Skeletal muscle satellite cell (primary cell): ENCODE data around the gene ALPK3.
"Not testable (repeated sequence)": the region's sequence is repeated elsewhere in the genome, so short reads cannot be mapped to it uniquely, and the experiment has no call there.

Experiments
- H3K27me3 ChIP-seq: 2 replicates; pipeline ENCODE4 v1.7.0; 2013; ENCODE audit warnings: low read length; ENCODE audit not compliant: control insufficient read depth, insufficient read depth
- H3K36me3 ChIP-seq: 2 replicates; pipeline ENCODE4 v1.7.0; 2013; ENCODE audit warnings: mild to moderate bottlenecking, control low read depth, low read length; ENCODE audit not compliant: insufficient read depth
- H3K4me1 ChIP-seq: 2 replicates; pipeline ENCODE4 v1.7.0; 2013; ENCODE audit warnings: low read length; ENCODE audit not compliant: control insufficient read depth, insufficient read depth
- H3K4me2 ChIP-seq: 2 replicates; pipeline ENCODE4 v1.7.0; 2013; ENCODE audit warnings: mild to moderate bottlenecking, low read length
- H3K4me3 ChIP-seq: 2 replicates; pipeline ENCODE4 v1.7.0; 2013; ENCODE audit warnings: low read length
- H3K9ac ChIP-seq: 2 replicates; pipeline ENCODE4 v1.7.0; 2013; ENCODE audit warnings: mild to moderate bottlenecking, low read depth, low read length, moderate library complexity
- H3K9me3 ChIP-seq: replicated peaks from 2 replicates; pipeline ENCODE4 v1.7.0; 2013; ENCODE audit warnings: mild to moderate bottlenecking, control low read depth, low read length

ALPK3 gene

DNA sequence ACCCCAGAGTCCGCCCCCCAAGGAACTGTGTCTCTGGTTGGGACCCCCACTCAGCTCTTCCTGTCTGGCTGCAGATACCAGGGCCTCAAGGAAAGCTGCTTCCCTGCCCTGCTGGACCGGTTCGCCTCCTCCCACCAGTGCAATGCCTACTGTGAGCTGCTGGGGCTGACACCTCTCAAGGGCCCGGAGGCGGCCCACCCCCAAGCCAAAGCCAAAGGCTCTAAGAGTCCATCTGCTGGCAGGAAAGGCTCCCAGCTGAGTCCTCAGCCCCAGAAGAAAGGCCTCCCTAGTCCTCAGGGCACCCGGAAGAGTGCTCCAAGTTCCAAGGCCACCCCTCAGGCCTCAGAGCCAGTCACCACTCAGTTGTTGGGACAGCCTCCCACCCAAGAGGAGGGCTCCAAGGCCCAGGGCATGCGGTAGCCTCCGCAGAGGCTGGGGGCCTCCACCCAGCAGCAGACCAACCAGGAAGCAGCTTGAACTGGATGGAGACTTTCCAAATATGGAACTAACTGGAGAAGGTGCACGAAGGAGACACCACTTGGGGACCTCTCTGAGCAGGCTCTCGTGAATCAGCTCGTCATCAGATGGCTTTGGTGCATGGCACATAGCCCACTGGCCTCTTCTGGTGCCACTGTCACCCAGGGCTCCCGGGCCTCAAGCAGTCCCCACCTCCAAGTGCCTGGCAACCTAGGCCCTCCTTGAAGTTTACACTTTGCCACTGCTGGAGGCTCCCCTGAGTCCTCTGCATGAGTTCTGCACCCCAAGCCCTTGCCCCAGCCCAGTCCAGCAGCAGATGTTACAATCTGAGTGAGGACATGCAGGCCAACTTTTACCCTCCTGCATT, 51.1 kb downstream of the ALPK3 start:
- no peak overlapping the region for H3K4me2 ChIP-seq
- H3K4me1 ChIP-seq = no peaks in the 10 kb centered on the region
- H3K9ac ChIP-seq = no peak overlapping the region
- no peaks in the 10 kb centered on the region for H3K36me3 ChIP-seq
- H3K27me3 ChIP-seq = peaks cover 5% of the 10 kb centered on the region
- no peaks in the 10 kb centered on the region for H3K9me3 ChIP-seq
- no peak overlapping the region for H3K4me3 ChIP-seq

DNA sequence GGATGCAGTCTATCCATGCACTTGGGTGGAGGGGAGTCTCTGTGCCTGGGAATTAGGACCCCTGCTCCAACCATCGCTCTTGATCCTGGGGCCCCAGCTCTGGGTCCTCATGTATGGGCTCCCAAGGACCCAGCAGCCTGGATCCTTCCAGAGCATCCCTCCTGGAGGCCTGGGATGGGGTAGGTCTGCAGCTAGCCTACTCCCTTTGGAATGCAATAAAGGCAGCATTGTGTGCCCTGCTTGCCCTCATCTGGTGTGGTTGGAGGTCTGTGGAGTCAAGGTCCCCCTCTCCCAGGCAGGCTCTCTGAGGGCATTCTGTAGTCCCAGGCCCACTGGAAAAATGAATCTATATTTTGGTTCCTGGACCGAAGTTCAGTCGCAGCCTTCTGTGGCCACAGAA, 52.4 kb downstream of the ALPK3 start:
- Histone ChIP-seq H3K4me2 (no peak overlapping the region), H3K4me1 (no peaks in the 10 kb centered on the region), H3K27me3 (peaks cover 9% of the 10 kb centered on the region), H3K4me3 (no peak overlapping the region), H3K9ac (no peak overlapping the region), H3K9me3 (no peaks in the 10 kb centered on the region), H3K36me3 (no peaks in the 10 kb centered on the region)

DNA sequence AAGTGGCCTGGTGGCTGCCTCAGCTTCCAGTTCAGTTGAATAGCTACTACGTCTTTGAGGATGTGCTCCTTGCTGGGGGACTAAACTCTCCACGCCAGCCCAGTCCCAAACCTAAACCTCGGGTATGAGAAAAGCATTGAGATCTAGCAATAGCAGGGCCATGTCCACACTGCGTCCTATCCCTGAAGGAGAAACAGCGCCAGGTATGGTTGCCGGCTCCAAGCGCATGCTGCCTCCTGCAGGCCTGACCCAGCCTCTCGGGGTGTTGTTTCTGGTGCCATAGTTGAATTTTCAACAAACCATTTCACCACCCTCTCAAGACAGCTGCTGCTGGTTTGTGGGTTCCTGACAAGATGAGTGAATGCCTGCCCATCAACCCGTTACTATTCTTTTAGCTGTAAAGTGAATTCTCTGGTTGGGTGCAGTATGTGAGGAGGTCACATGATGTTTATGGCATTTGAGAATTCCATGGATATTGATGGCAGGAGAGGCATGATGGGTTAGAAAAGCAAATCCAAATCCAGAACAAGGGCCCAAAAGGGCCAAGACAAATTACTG, 54.4 kb downstream of the ALPK3 start:
- Histone ChIP-seq H3K4me3 (no peak overlapping the region), H3K9me3 (no peaks in the 10 kb centered on the region), H3K36me3 (no peaks in the 10 kb centered on the region), H3K4me1 (no peaks in the 10 kb centered on the region), H3K9ac (no peak overlapping the region), H3K4me2 (no peak overlapping the region), H3K27me3 (peaks cover 12% of the 10 kb centered on the region)

DNA sequence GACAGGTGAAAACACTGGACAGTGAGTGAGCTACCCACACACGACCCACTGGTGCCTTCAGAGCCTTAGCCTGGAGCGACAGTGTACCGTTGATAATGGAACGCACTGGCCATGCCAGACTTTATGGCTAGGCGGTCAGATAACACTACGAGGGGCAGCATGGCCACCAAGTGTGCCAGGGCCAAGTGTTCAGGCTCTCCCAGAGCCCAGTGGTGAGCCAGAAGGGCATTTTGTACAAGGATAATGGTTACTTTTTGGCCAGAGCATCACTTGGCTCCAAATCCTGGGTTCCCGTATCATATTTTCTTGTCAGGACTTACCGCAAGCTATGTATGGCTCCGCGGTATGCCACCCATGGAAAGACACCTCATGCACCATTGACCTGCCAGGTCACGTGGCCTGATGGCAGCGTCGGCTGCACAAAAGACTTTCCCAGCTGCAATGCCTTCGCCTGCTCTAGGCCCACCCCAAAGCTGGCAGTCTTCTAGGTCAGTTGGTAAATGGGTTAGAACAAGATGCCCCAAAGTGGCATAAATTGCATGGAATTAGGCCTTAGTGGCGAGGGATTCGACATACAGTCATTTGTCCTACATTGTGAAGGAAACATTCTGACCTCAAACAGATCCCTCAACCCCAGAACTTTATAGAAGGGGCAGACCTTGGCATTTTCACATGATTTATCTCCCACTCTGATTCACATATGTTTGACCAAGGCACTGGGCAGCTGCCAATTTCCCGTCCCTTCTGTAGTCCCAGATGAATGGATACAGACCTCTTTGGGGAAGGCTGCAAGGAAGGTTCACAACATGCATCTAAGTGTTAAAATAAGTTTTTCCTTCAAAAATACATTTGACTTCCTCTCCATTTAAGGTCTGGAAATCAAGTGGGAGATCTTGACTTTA, 55.1 kb downstream of the ALPK3 start:
- H3K4me1 ChIP-seq = no peaks in the 10 kb centered on the region

DNA sequence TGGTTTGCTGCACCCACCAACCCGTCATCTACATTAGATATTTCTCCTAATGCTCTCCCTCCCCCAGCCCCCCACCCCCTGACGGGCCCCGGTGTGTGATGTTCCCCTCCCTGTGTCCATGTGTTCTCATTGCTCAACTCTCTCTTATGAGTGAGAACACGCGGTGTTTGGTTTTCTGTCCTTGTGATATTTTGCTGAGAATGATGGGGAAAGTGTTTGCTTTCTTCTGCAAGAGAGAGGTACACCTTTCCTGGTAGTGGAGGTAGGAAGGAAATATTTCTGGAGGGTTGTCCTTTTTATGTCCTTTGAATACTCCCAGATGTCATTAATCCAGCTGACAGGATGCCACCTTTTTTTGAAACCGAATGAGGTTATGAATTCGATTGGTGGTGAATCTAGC, 56.8 kb downstream of the ALPK3 start:
- Histone ChIP-seq H3K36me3 (no peaks in the 10 kb centered on the region), H3K4me2 (no peak overlapping the region), H3K9ac (no peak overlapping the region), H3K4me3 (no peak overlapping the region), H3K27me3 (peaks cover 12% of the 10 kb centered on the region), H3K9me3 (no peaks in the 10 kb centered on the region), H3K4me1 (no peaks in the 10 kb centered on the region)

More for the DNA sequence above, 55.1 kb downstream of the ALPK3 start:
- Histone ChIP-seq H3K9ac (no peak overlapping the region), H3K4me3 (no peak overlapping the region), H3K9me3 (no peaks in the 10 kb centered on the region), H3K36me3 (no peaks in the 10 kb centered on the region), H3K4me2 (no peak overlapping the region), H3K27me3 (peaks cover 12% of the 10 kb centered on the region)

DNA sequence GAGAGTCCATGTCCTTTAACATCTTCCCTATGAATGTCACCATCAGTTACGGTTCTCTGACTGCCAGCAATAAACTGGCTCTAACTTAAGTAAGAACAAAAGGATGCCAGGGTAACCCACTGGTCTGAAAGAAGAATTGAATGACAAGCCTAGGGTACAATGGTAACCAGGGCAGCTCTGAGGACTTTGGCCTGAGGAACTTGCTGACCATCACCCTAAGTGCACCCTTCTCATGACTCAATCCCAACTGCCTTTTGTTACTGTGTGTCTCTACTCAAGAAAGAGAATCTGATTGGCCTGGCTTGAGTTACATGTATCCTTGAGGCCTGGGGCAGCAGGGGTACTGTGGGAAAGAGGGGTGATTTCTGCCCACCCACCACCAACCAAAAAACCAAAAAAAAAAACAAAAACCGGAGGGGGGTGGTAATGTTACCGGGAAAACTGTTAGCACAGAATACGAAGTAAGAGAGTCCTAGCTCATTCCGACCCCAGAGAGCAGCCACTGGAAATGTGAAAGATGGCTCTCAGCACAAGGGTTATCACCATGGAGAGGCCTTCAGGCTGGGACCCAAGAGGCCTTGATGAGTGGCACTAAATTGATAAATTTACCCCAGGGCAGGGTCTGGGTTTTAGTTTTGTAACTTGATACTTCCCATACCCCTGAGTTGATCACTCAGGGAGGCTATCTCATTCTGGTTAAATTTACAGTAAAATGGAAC, 58.0 kb downstream of the ALPK3 start:
- Histone ChIP-seq H3K27me3 (peaks cover 20% of the 10 kb centered on the region), H3K9me3 (no peaks in the 10 kb centered on the region)

DNA sequence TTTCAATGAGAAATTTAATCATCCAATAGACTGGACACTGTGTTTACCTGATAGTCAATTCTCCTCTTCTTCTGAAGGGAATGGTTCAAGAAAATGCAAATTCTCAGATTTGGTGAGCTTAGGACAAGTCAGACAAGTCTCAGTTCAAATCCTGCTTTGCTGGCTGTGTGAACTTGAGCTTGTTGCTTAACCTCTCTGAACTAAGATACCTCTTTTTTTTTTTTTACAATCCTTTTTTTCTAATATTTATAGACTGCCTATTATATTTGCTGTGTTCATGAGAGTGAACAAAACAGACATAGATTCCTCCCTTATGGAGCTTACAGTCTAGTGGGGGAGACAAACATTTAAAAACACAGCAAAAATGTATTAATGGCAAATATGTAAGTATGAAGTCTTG, 59.1 kb downstream of the ALPK3 start:
- Histone ChIP-seq H3K27me3 (peaks cover 26% of the 10 kb centered on the region), H3K4me2 (no peak overlapping the region), H3K36me3 (no peaks in the 10 kb centered on the region), H3K4me3 (no peak overlapping the region), H3K9me3 (no peaks in the 10 kb centered on the region), H3K9ac (no peak overlapping the region), H3K4me1 (no peaks in the 10 kb centered on the region)

More for the DNA sequence above, 58.0 kb downstream of the ALPK3 start:
- no peaks in the 10 kb centered on the region for H3K36me3 ChIP-seq
- H3K4me1 ChIP-seq = no peaks in the 10 kb centered on the region
- no peak overlapping the region for H3K4me2 ChIP-seq
- H3K4me3 ChIP-seq = no peak overlapping the region
- no peak overlapping the region for H3K9ac ChIP-seq

DNA sequence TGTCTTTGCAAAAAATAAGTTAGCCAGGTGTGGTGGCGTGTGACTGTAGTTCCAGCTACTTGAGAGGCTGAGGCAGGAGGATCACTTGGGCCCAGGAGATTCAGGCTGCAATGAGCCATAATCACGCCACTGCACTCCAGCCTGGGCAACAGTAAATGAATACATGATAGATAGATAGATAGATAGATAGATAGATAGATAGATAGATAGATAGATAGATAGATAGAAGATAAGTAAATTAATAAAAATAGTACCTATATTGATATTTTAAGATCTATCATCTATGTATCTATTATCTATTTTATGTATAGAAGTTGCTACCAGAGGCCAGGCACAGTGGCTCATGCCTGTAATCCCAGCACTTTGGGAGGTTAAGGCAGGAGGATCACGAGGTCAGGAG, 60.5 kb downstream of the ALPK3 start:
- H3K27me3 ChIP-seq = peaks cover 21% of the 10 kb centered on the region
- H3K4me2 ChIP-seq, H3K9me3 ChIP-seq, H3K4me1 ChIP-seq, H3K4me3 ChIP-seq, H3K36me3 ChIP-seq, H3K9ac ChIP-seq: not testable (repeated sequence)

DNA sequence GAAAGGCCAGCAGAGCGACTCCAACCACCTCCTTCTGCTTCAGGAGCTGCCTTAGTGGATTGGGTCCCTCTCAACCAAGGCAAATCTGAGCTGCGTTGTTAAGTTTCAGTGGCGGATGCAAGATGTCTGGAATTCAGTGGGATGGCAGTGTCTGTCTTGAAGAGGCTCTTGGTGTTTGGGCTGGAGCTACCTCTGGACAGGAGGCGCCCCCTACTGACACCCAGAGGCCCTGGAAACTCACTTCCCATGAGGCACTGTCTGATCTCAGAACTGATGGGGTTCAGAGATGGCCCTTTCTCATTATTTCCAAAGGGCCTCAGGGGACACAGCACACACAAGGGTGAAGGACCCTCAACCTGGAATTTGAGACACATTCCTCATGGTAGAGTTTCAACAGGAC, 61.3 kb downstream of the ALPK3 start:
- Histone ChIP-seq H3K9ac (peak overlapping the region; percentile 26), H3K4me3 (no peak overlapping the region), H3K9me3 (no peaks in the 10 kb centered on the region), H3K4me1 (no peaks in the 10 kb centered on the region), H3K36me3 (no peaks in the 10 kb centered on the region), H3K4me2 (no peak overlapping the region), H3K27me3 (peaks cover 24% of the 10 kb centered on the region)

DNA sequence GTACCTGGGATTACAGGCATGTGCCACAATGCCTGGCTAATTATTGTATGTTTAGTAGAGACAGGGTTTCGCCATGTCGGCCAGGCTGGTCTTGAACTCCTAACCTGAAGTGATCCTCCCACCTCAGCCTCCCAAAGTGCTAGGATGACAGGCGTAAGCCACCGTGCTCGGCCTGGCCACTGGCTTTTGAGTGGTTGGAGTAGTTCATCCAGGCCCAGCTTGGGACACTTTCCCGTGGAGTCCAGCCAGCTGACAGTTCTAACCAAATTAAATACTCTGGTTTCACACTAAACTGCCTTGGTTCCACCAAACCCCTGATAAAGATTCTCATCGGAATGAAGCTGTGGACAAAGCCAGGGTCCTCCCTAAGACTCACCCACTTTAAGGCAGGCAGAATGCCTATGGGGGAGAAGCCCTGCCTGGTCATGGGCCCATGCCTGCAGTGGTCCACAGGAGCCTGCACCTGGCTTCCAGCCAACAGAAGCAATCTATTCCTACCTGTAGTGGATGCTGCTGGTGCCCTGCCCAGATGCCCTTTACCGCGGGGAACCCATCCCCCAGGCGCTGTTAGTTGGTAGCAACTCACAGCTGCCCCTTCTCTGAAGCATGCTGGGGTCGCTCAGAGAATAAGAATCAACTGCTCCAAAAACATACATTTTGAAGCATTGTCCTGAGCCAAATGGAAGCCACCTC, 62.1 kb downstream of the ALPK3 start:
- Histone ChIP-seq H3K9me3 (no peaks in the 10 kb centered on the region), H3K9ac (no peak overlapping the region), H3K4me2 (no peak overlapping the region), H3K36me3 (no peaks in the 10 kb centered on the region), H3K27me3 (peaks cover 23% of the 10 kb centered on the region), H3K4me1 (no peaks in the 10 kb centered on the region), H3K4me3 (no peak overlapping the region)
